OCI-LY1 (cell line): ENCODE data around the gene BHLHE23.
"Not testable (repeated sequence)": the region's sequence is repeated elsewhere in the genome, so short reads cannot be mapped to it uniquely, and the experiment has no call there.

Experiments
- CTCF ChIP-seq: fragments of 200-600 bp; sonication (generic), shearing (Covaris generic); IDR thresholded peaks from 2 replicates; pipeline ENCODE4 v1.5.1; 2017; ENCODE audit warnings: mild to moderate bottlenecking, antibody characterized with exemption, low read length, moderate library complexity, mixed read lengths
- EZH2 ChIP-seq: fragments of 200-600 bp; sonication (generic), shearing (Covaris generic); IDR thresholded peaks from 2 replicates; pipeline ENCODE4 v1.8.0; 2017; ENCODE audit warnings: borderline replicate concordance, mixed run types, mild to moderate bottlenecking, antibody characterized with exemption, low read length, moderate library complexity, mixed read lengths

- TF ChIP-seq CTCF, EZH2: not testable (repeated sequence)
These were observed 46.1 kb downstream of the BHLHE23 start for GRCh38 chr20:62960446-62961309.
